ENCODE measurements around the gene KLHL8.

The KLHL8 gene

DNA sequence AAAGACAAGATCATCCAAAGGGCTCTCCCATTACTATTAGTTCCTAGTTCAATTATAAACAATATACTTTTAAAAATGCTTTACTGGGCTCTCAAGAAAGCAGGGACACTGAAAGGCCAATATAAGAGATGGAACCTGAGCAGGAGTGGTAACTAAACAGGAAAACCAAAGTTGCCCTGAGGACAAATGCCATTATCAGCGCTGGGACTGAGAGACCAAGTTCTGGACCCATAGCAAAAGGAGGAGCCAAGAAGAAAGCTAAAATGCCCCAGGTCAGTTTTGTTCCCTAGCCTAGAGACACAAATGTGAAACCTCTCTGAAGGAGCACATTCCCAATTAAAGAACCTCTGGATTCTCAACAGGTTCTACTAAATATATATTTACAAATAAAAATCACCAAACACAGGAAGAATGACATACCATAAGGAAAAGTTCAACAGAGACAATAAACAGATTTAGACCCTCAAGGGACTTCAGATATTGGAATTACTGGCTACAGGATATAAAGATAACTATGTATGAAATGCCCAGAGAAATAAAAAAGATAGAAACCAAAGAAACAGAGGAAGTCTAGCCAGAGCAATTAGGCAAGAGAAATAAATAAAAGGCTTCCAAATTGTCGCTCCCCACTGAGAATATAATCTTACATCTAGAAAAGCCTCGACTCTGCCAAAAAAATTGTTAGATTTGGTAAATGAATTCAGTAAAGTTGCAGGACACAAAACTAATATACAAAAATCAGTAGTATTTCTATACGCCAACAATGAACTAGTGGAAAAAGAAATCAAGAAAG, 67.1 kb downstream of the KLHL8 start:
- Histone ChIP-seq H3K27ac (replicated peaks) (no peak overlapping the region), H3K27me3 (ENCODE audit: insufficient read depth, poor library complexity, severe bottlenecking) (no peaks in the 10 kb centered on the region), H3K4me3 (replicated peaks; ENCODE audit: insufficient read depth, low read length) (no peak overlapping the region)
- TF ChIP-seq, protein P1, sequence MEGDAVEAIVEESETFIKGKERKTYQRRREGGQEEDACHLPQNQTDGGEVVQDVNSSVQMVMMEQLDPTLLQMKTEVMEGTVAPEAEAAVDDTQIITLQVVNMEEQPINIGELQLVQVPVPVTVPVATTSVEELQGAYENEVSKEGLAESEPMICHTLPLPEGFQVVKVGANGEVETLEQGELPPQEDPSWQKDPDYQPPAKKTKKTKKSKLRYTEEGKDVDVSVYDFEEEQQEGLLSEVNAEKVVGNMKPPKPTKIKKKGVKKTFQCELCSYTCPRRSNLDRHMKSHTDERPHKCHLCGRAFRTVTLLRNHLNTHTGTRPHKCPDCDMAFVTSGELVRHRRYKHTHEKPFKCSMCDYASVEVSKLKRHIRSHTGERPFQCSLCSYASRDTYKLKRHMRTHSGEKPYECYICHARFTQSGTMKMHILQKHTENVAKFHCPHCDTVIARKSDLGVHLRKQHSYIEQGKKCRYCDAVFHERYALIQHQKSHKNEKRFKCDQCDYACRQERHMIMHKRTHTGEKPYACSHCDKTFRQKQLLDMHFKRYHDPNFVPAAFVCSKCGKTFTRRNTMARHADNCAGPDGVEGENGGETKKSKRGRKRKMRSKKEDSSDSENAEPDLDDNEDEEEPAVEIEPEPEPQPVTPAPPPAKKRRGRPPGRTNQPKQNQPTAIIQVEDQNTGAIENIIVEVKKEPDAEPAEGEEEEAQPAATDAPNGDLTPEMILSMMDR (IDR thresholded peaks at IDR 0.05; ENCODE audit: insufficient read depth, low read length) = no peak
- no peak for TF ChIP-seq POLR2AphosphoS5 (IDR thresholded peaks at IDR 0.05; ENCODE audit: low read depth)
- no peak for TF ChIP-seq GABPA (IDR thresholded peaks at IDR 0.05; ENCODE audit: low read depth)
- no peak for DNase-seq (ENCODE audit: low read depth in 1 of 2, low spot score in 1 of 2)

DNA sequence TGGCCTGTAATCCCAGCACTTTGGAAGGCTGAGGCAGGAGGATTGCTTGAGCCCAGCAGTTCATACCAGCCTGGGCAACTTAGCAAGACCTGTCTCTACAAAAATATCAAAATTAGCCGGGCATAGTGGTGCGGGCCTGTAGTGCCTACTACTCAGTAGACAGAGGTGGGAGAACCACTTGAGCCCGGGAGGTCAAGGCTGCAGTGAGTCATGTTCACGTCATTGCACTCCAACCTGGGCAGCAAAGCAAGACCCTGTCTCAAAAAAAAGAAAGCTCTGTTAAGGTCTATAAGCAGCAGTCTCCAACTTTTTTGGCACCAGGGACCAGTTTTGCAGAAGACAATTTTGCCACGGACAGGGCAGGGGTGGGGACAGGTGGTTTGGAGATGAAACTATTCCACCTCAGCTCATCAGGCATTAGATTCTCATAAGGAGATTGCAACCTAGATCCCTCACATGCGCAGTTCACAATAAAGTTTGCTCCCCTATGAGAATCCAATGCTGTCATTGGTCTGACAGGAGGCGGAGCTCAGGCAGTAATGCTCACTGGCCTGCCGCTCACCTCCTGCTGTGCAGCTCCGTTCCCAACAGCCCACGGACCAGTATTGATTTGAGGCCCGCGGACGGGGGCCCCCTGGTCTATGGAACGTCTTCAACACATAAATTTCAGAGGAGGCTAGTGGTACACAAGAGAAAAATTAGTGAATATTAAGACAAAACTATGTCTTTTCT, 67.9 kb downstream of the KLHL8 start:
- DNase-seq (ENCODE audit: low read depth in 1 of 2, low spot score in 1 of 2) = no peak
- H3K27me3 ChIP-seq (ENCODE audit: insufficient read depth, poor library complexity, severe bottlenecking) = no peaks in the 10 kb centered on the region
- TF ChIP-seq, protein P1 (IDR thresholded peaks at IDR 0.05; ENCODE audit: insufficient read depth, low read length) = no peak
- TF ChIP-seq, protein P2, sequence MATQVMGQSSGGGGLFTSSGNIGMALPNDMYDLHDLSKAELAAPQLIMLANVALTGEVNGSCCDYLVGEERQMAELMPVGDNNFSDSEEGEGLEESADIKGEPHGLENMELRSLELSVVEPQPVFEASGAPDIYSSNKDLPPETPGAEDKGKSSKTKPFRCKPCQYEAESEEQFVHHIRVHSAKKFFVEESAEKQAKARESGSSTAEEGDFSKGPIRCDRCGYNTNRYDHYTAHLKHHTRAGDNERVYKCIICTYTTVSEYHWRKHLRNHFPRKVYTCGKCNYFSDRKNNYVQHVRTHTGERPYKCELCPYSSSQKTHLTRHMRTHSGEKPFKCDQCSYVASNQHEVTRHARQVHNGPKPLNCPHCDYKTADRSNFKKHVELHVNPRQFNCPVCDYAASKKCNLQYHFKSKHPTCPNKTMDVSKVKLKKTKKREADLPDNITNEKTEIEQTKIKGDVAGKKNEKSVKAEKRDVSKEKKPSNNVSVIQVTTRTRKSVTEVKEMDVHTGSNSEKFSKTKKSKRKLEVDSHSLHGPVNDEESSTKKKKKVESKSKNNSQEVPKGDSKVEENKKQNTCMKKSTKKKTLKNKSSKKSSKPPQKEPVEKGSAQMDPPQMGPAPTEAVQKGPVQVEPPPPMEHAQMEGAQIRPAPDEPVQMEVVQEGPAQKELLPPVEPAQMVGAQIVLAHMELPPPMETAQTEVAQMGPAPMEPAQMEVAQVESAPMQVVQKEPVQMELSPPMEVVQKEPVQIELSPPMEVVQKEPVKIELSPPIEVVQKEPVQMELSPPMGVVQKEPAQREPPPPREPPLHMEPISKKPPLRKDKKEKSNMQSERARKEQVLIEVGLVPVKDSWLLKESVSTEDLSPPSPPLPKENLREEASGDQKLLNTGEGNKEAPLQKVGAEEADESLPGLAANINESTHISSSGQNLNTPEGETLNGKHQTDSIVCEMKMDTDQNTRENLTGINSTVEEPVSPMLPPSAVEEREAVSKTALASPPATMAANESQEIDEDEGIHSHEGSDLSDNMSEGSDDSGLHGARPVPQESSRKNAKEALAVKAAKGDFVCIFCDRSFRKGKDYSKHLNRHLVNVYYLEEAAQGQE (IDR thresholded peaks at IDR 0.05; ENCODE audit: insufficient replicate concordance, low read depth) = no peak
- TF ChIP-seq POLR2AphosphoS5 (IDR thresholded peaks at IDR 0.05; ENCODE audit: low read depth) = no peak
- TF ChIP-seq SPI1 (IDR thresholded peaks at IDR 0.05; ENCODE audit: borderline replicate concordance, low read depth) = no peak
- TF ChIP-seq GABPA (IDR thresholded peaks at IDR 0.05; ENCODE audit: low read depth) = no peak
- H3K27ac ChIP-seq (replicated peaks) = no peak overlapping the region
- H3K4me3 ChIP-seq (replicated peaks; ENCODE audit: insufficient read depth, low read length) = no peak overlapping the region

DNA sequence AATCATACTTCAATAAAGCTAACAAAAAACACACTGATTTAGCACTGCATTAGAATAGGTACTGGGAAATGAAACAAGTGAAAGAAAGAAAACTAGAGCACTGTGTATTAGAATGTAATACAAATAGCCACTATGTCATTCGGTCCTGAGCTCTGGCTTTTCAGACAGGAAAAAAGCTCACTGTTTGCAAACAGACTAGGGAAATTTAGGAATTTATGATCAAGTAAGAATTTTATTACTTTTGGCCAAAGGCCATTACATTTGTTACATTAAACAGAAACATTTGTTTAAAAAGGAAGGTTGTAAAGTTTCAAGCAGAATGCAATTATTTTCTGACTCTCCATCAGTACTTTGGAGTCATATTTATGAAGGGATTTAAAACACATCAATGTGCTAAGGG, 68.7 kb downstream of the KLHL8 start:
- Histone ChIP-seq H3K27me3 (ENCODE audit: insufficient read depth, poor library complexity, severe bottlenecking) (no peaks in the 10 kb centered on the region), H3K4me3 (replicated peaks; ENCODE audit: insufficient read depth, low read length) (no peak overlapping the region), H3K27ac (replicated peaks) (no peak overlapping the region)
- DNase-seq (ENCODE audit: low read depth in 1 of 2, low spot score in 1 of 2) = no peak
- TF ChIP-seq, protein P2 (IDR thresholded peaks at IDR 0.05; ENCODE audit: insufficient replicate concordance, low read depth) = no peak
- TF ChIP-seq POLR2AphosphoS5 (IDR thresholded peaks at IDR 0.05; ENCODE audit: low read depth) (no peak), GABPA (IDR thresholded peaks at IDR 0.05; ENCODE audit: low read depth) (no peak), SPI1 (IDR thresholded peaks at IDR 0.05; ENCODE audit: borderline replicate concordance, low read depth) (no peak)
- TF ChIP-seq, protein P1 (IDR thresholded peaks at IDR 0.05; ENCODE audit: insufficient read depth, low read length) = no peak

Data from HL-60 (cell line).